GM19351 (cell line): Measurements from ENCODE around the gene ACVR1B.

ENCODE experiments used
- ATAC-seq: cut with Tn5 transposase; IDR thresholded peaks from one replicate; pipeline ENCODE4 v1.9.1; 2021; ENCODE audit warnings: mild to moderate bottlenecking, moderate library complexity; ENCODE audit not compliant: unreplicated experiment

The ACVR1B gene

GRCh38 chr12:52042706-52043385 lies 91.3 kb downstream of the ACVR1B start:
- ATAC-seq = no peak

GRCh38 chr12:52043386-52044212 lies 92.1 kb downstream of the ACVR1B start:
- no peak for ATAC-seq

- ATAC-seq = no peak
These were observed 92.9 kb downstream of the ACVR1B start for GRCh38 chr12:52044292-52044983.

- no peak for ATAC-seq
These were observed 94.3 kb downstream of the ACVR1B start for GRCh38 chr12:52045794-52046199.
